Bronchial epithelial cell (primary cell): ENCODE measurements around the gene KLRC1. TPM values are rescaled to one million over a fixed set of nuclear protein-coding genes. Genes with fewer than 3 reads are reported as not detected.
"Not testable (repeated sequence)": the region's sequence is repeated elsewhere in the genome, so short reads cannot be mapped to it uniquely, and the experiment has no call there.

Experiments
- DNase-seq: peaks from one replicate; pipeline ENCODE4 v3.0.0-alpha.2; 2010; ENCODE audit warnings: low read depth
- FAIRE-seq: peaks from 2 replicates; lab custom pipeline; 2011; peaks lifted over from hg19 to GRCh38; lab: Jason Lieb, UNC
- H3K27me3 ChIP-seq: 2 replicates; pipeline ENCODE4 v1.5.1; 2011; ENCODE audit warnings: low read length; ENCODE audit not compliant: control insufficient read depth, insufficient read depth
- H3K36me3 ChIP-seq: 2 replicates; pipeline ENCODE4 v1.5.1; 2011; ENCODE audit warnings: low read length; ENCODE audit not compliant: control insufficient read depth, insufficient read depth
- H3K4me3 ChIP-seq: 2 replicates; pipeline ENCODE4 v1.5.1; 2011; ENCODE audit warnings: mild to moderate bottlenecking, low read depth, low read length, control low read depth
- total RNA-seq: library from RNA; depleted of rRNA; stranded (reverse); fragments of >200 nt; gene quantifications from 2 replicates; pipeline ENCODE4 v1.2.1, GENCODE V29; 2014
- TF ChIP-seq, protein P1 (sequence below): IDR thresholded peaks from 2 replicates; pipeline ENCODE4 v1.5.1; 2011; ENCODE audit warnings: mild to moderate bottlenecking, moderate library complexity, low read length, control low read depth, inconsistent platforms; ENCODE audit not compliant: insufficient read depth, severe bottlenecking

The KLRC1 gene
- total RNA-seq, 1 donor from 2014 or later: not detected

- Histone ChIP-seq H3K36me3 (no peaks in the 10 kb centered on the region), H3K4me3 (no peak overlapping the region), H3K27me3 (no peaks in the 10 kb centered on the region)
- TF ChIP-seq, protein P1, sequence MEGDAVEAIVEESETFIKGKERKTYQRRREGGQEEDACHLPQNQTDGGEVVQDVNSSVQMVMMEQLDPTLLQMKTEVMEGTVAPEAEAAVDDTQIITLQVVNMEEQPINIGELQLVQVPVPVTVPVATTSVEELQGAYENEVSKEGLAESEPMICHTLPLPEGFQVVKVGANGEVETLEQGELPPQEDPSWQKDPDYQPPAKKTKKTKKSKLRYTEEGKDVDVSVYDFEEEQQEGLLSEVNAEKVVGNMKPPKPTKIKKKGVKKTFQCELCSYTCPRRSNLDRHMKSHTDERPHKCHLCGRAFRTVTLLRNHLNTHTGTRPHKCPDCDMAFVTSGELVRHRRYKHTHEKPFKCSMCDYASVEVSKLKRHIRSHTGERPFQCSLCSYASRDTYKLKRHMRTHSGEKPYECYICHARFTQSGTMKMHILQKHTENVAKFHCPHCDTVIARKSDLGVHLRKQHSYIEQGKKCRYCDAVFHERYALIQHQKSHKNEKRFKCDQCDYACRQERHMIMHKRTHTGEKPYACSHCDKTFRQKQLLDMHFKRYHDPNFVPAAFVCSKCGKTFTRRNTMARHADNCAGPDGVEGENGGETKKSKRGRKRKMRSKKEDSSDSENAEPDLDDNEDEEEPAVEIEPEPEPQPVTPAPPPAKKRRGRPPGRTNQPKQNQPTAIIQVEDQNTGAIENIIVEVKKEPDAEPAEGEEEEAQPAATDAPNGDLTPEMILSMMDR: no peak
- FAIRE-seq: peak; percentile 23
- no peak for DNase-seq
Observed at GRCh38 chr12:10448236-10448635, 4.9 kb downstream of the KLRC1 start.

- H3K36me3 ChIP-seq, FAIRE-seq, H3K27me3 ChIP-seq, DNase-seq, H3K4me3 ChIP-seq: not testable (repeated sequence)
Observed at GRCh38 chr12:10446052-10446451, 7.1 kb downstream of the KLRC1 start.

GRCh38 chr12:10441144-10441543, 12.0 kb downstream of the KLRC1 start:
- FAIRE-seq, H3K4me3 ChIP-seq, H3K27me3 ChIP-seq, DNase-seq, H3K36me3 ChIP-seq: not testable (repeated sequence)

GRCh38 chr12:10439608-10440274, 13.4 kb downstream of the KLRC1 start:
- FAIRE-seq (peak; percentile 40), DNase-seq (peak; percentile 72)
- H3K36me3 ChIP-seq, H3K27me3 ChIP-seq, H3K4me3 ChIP-seq: not testable (repeated sequence)

DNA sequence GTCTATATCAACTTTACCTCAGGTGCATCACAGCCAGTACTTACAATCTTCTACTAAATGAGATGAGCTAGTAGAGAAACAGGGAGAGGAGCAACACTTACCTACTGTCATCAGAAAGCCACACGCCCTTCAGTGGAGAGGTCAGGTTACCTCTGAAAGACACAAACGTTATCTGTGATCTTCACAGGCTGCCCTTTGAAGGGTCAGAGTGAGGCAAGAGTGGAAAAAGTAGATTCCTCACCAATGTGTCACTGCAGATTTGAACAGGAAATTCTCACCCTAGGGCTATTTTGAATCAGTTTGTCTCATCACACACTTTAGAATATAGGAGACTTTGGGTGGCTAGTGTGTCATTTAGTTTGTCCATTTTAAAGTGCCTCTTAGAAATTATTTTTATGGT, 15.6 kb downstream of the KLRC1 start:
- H3K36me3 ChIP-seq, H3K4me3 ChIP-seq, H3K27me3 ChIP-seq, FAIRE-seq, DNase-seq: not testable (repeated sequence)

- H3K27me3 ChIP-seq, H3K4me3 ChIP-seq, H3K36me3 ChIP-seq, FAIRE-seq: not testable (repeated sequence)
- DNase-seq: peak; percentile 43
Observed at GRCh38 chr12:10435816-10436215, 17.4 kb downstream of the KLRC1 start, which contains the start of gene KLRC2. Gene KLRC2, minus strand, starts transcription at chr12:10436010. Its CDS starts 24 bp downstream, at chr12:10435986.

DNA sequence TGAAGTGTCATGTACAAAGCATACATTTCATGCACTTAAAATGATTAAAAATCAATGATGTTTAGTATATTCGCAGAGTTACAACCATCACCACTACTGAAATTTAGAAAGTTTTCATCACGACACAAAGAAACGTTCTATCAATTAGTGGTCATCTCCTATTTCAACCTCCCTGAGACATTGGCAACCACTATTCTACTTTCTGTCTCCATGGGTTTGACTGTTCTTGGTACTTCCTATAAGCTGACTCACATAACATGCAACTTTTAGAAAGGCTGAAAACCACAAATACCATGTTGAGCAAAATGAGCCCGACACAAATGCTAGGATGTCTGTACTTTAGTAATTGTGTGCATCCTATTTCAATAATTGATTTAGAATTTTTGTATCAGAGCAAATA, 22.6 kb downstream of the KLRC1 start:
- DNase-seq, FAIRE-seq, H3K36me3 ChIP-seq, H3K27me3 ChIP-seq, H3K4me3 ChIP-seq: not testable (repeated sequence)

DNA sequence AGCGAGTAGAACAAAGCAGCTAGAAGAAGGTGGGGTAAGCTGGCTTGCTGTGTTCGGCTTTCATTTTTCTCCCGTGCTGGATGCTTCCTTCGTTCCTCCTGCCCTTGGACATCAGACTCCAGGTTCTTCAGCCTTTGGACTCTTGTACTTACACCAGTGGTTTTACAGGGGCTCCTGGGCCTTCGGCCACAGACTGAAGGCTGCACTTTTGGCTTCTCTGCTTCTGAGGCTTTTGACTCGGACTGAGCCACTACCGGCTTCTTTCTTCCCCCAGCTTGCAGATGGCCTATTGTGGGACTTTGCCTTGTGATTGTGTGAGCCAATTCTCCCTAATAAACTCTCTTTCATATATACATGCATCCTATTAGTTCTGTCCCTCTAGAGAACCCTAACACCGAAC, 27.2 kb downstream of the KLRC1 start:
- DNase-seq, H3K4me3 ChIP-seq, H3K36me3 ChIP-seq, H3K27me3 ChIP-seq, FAIRE-seq: not testable (repeated sequence)

- DNase-seq, FAIRE-seq, H3K4me3 ChIP-seq, H3K36me3 ChIP-seq, H3K27me3 ChIP-seq: not testable (repeated sequence)
Observed at GRCh38 chr12:10424260-10424899, 28.8 kb downstream of the KLRC1 start.

GRCh38 chr12:10422159-10422558, 31.0 kb downstream of the KLRC1 start:
- DNase-seq: not testable (repeated sequence)
- peak; percentile 62 for FAIRE-seq

DNA sequence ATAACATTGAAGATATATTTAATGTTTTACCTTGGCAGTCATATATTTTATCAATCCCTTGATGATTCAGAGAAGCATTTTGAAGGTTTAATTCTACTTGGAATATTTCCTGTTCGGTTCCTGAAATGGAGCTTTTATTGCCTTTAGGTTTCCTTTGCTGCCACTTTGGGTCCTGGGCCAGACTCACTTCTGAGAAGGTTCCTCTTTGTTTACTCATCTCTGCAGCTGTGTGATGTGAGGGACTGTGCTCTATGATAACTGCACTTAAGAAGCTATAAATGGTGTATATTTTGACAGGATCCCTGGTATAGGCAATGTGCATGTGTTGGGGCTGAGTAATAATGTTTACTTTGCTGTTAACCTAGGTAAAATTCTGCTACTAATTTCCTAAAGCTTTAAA, 32.8 kb downstream of the KLRC1 start, which contains the start of gene KLRC3:
Gene KLRC3 (minus strand): TSS at position 262 of the 400 bp plus-strand sequence. CDS start 45 bp downstream, at position 217.
- peak; percentile 13 for DNase-seq
- not testable (repeated sequence) for FAIRE-seq

More at GRCh38 chr12:10422159-10422558, 31.0 kb downstream of the KLRC1 start:
- not testable (repeated sequence) for H3K4me3 ChIP-seq, H3K36me3 ChIP-seq, H3K27me3 ChIP-seq

More for the DNA sequence above, 32.8 kb downstream of the KLRC1 start, which contains the start of gene KLRC3:
- not testable (repeated sequence) for H3K27me3 ChIP-seq, H3K4me3 ChIP-seq, H3K36me3 ChIP-seq
